Ishikawa (cell line): ENCODE data around the gene CLMN.

Experiments
- CEBPB ChIP-seq: IDR thresholded peaks from 2 replicates; pipeline ENCODE4 v1.6.1; 2012
- CREB1 ChIP-seq: IDR thresholded peaks from 2 replicates; pipeline ENCODE4 v1.6.1; 2012; ENCODE audit warnings: low read depth
- EGR1 ChIP-seq: IDR thresholded peaks from 2 replicates; pipeline ENCODE4 v1.6.1; 2012
- EP300 ChIP-seq: IDR thresholded peaks from 2 replicates; pipeline ENCODE4 v1.6.1; 2012; ENCODE audit warnings: borderline replicate concordance
- FOXM1 ChIP-seq: IDR thresholded peaks from 2 replicates; pipeline ENCODE4 v1.6.1; 2012; ENCODE audit warnings: low read depth, borderline replicate concordance
- MAX ChIP-seq: IDR thresholded peaks from 2 replicates; pipeline ENCODE4 v1.6.1; 2012
- NFIC ChIP-seq: IDR thresholded peaks from 2 replicates; pipeline ENCODE4 v1.6.1; 2012
- RAD21 ChIP-seq: IDR thresholded peaks from 2 replicates; pipeline ENCODE4 v1.6.1; 2012; ENCODE audit warnings: low read depth
- TAF1 ChIP-seq: IDR thresholded peaks from 2 replicates; pipeline ENCODE4 v1.6.1; 2012; ENCODE audit warnings: low read depth, mild to moderate bottlenecking
- TCF12 ChIP-seq: IDR thresholded peaks from 2 replicates; pipeline ENCODE4 v1.6.1; 2012; ENCODE audit warnings: low read depth
- TEAD4 ChIP-seq: IDR thresholded peaks from 2 replicates; pipeline ENCODE4 v1.6.1; 2012
- YY1 ChIP-seq: IDR thresholded peaks from 2 replicates; pipeline ENCODE4 v1.6.1; 2012; ENCODE audit warnings: low read depth
- ZBTB7A ChIP-seq: IDR thresholded peaks from 2 replicates; pipeline ENCODE4 v1.6.1; 2012; ENCODE audit warnings: low read depth
- TF ChIP-seq, protein P1 (sequence below): IDR thresholded peaks from 2 replicates; pipeline ENCODE4 v1.6.1; 2012; ENCODE audit warnings: low read depth, mild to moderate bottlenecking
- TF ChIP-seq, protein P2 (sequence below): IDR thresholded peaks from 2 replicates; pipeline ENCODE4 v1.6.1; 2012

Gene CLMN

GRCh38 chr14:95354834-95355233 is 35.1 kb upstream of the CLMN start:
- TF ChIP-seq ZBTB7A (no peak), TCF12 (no peak)

DNA sequence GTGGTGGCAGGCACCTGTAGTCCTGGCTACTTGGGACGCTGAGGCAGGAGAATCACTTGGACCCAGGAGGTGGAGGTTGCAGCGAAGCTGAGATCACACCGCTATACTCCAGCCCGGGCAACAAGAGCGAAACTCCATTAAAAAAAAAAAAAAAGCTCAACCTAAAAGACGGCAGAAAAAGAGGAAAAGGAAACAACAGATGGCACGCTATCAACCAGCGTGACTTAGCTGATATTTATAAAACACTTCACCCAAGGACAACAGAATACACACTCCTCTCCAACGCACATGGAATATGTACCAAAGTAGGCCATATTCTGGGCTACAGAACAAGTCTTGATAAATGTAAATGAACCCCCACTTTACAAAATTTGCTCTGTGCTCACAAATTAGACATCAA is 34.0 kb upstream of the CLMN start:
- TF ChIP-seq YY1 (no peak), FOXM1 (no peak), MAX (no peak), EGR1 (no peak), TEAD4 (no peak), RAD21 (no peak), TAF1 (no peak), EP300 (no peak), ZBTB7A (no peak), CEBPB (no peak), TCF12 (no peak), CREB1 (no peak), NFIC (no peak)
- TF ChIP-seq, protein P1, sequence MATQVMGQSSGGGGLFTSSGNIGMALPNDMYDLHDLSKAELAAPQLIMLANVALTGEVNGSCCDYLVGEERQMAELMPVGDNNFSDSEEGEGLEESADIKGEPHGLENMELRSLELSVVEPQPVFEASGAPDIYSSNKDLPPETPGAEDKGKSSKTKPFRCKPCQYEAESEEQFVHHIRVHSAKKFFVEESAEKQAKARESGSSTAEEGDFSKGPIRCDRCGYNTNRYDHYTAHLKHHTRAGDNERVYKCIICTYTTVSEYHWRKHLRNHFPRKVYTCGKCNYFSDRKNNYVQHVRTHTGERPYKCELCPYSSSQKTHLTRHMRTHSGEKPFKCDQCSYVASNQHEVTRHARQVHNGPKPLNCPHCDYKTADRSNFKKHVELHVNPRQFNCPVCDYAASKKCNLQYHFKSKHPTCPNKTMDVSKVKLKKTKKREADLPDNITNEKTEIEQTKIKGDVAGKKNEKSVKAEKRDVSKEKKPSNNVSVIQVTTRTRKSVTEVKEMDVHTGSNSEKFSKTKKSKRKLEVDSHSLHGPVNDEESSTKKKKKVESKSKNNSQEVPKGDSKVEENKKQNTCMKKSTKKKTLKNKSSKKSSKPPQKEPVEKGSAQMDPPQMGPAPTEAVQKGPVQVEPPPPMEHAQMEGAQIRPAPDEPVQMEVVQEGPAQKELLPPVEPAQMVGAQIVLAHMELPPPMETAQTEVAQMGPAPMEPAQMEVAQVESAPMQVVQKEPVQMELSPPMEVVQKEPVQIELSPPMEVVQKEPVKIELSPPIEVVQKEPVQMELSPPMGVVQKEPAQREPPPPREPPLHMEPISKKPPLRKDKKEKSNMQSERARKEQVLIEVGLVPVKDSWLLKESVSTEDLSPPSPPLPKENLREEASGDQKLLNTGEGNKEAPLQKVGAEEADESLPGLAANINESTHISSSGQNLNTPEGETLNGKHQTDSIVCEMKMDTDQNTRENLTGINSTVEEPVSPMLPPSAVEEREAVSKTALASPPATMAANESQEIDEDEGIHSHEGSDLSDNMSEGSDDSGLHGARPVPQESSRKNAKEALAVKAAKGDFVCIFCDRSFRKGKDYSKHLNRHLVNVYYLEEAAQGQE, result no peak
- TF ChIP-seq, protein P2, sequence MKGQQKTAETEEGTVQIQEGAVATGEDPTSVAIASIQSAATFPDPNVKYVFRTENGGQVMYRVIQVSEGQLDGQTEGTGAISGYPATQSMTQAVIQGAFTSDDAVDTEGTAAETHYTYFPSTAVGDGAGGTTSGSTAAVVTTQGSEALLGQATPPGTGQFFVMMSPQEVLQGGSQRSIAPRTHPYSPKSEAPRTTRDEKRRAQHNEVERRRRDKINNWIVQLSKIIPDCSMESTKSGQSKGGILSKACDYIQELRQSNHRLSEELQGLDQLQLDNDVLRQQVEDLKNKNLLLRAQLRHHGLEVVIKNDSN, result no peak

DNA sequence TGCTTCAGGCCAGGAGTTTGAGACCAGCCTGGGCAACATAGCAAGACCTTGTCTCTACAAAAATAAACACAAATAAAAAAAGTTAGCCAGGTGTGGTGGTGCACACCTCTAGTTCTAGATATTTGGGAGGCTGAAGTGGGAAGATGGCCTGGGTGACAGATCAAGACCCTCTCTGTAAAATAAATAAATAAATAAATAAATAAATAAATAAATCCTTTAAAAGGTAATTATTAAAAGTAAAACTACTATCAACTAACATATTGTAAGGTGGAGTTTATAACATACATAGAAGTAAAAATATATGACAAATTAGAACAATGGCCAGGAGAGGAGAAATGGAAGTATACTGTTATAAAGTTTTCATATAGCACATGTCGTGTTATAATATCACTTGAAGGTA is 33.3 kb upstream of the CLMN start:
- TF ChIP-seq, protein P1, result no peak
- TF ChIP-seq EP300, result no peak
- no peak for TF ChIP-seq RAD21
- no peak for TF ChIP-seq TCF12
- TF ChIP-seq CEBPB, result no peak

DNA sequence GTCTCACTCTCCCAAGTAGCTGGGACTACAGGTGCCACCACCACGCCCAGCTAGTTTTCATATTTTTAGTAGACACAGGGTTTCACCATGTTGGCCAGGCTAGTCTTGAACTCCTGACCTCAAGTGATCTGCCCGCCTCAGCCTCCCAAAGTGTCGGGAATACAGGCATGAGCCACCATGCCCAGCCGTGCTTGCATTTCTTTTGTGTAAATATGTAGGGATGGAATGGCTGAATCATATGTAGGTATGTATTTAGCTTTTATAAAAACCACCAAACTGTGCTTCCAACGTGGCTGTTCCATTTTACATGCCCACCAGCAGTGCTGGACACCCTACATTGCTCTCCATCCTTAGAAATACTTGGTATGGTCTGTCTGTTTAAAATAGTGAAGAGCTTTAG is 32.8 kb upstream of the CLMN start:
- TF ChIP-seq TAF1 (no peak), ZBTB7A (no peak), CREB1 (no peak), EP300 (no peak), NFIC (no peak), RAD21 (no peak), CEBPB (no peak), TCF12 (no peak), YY1 (no peak), MAX (no peak), EGR1 (no peak)
- TF ChIP-seq, protein P2, result no peak
- TF ChIP-seq, protein P1, result no peak

DNA sequence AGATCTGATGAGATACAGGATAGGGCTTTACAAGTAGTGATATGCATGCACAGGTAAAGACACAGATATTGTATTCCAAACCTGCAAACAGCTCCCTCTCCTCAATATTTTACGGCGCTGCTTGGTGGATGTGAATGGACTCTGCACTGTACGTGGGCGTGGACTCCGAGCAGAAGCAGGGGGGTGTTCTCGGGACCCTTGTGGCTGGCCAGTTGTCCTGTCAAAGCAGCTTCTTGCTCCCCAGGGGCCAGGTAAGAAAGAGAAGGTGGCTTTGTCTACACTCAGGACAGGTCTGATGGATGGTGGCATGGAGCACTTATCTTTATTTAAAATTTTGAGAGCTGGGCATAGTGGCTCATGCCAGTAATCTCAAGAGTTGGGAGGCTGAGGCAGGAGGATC is 29.5 kb upstream of the CLMN start:
- TF ChIP-seq NFIC (no peak), CEBPB (no peak), CREB1 (no peak), TCF12 (no peak), TEAD4 (no peak), YY1 (no peak), FOXM1 (no peak), EGR1 (no peak), EP300 (no peak), TAF1 (no peak), MAX (no peak), ZBTB7A (no peak), RAD21 (no peak)
- TF ChIP-seq, protein P1, result no peak
- TF ChIP-seq, protein P2, result no peak
